ENCODE measurements around the gene DMXL1.

- no peak for TF ChIP-seq EGR1 (IDR thresholded peaks at IDR 0.05; ENCODE audit: low read depth in 2 of 2)
- TF ChIP-seq CTCF (IDR thresholded peaks at IDR 0.05; ENCODE audit: low read depth, low read length, missing input control): no peak
Measured at GRCh38 chr5:119118000-119118399, 47.1 kb downstream of the DMXL1 start.

Measured in liver (tissue), 3 donors.